K562 (cell line): Measurements from ENCODE around the gene SPRY4.

Experiments used
- CEBPB ChIP-seq: fragments of 450-650 bp; IDR thresholded peaks from 2 replicates; pipeline ENCODE4 v1.6.1; 2016; ENCODE audit warnings: missing genetic modification characterization, missing compliant biosample characterization
- ETV6 ChIP-seq, 3 experiments: fragments of 150-350 bp in 1 of 3; sonication (generic) in 1 of 3; formaldehyde crosslinking in 1 of 3; IDR thresholded peaks; 2 replicates each; pipeline versions ENCODE4 v1.6.1 to v1.8.0; 2014 to 2022; ENCODE audit warnings: borderline replicate concordance in 2 of 3, low read depth in 2 of 3, antibody characterized with exemption in 1 of 3, low read length in 1 of 3, mild to moderate bottlenecking in 1 of 3, missing genetic modification reagents in 1 of 3
- JUND ChIP-seq, 2 experiments: IDR thresholded peaks; 2 replicates in 1 of 2; 3 replicates in 1 of 2; pipeline ENCODE4 v1.6.1; 2011; ENCODE audit warnings: borderline replicate concordance in 2 of 2, low read depth in 2 of 2, low read length in 2 of 2, improper control_type of control experiment in 1 of 2, missing biosample characterization in 1 of 2, missing genetic modification characterization in 1 of 2, missing genetic modification reagents in 1 of 2
- NR4A1 ChIP-seq, 2 experiments: fragments of 250-450 bp in 1 of 2; fragments of 450-650 bp in 1 of 2; sonication (Bioruptor Pico) in 1 of 2; IDR thresholded peaks; 2 replicates each; pipeline versions ENCODE4 v1.4.0 to v1.6.1; 2016 to 2020; ENCODE audit warnings: mild to moderate bottlenecking in 2 of 2, missing compliant biosample characterization in 1 of 2, missing genetic modification characterization in 1 of 2, moderate library complexity in 1 of 2
- PTBP1 ChIP-seq: fragments of 200-400 bp; formaldehyde crosslinking; IDR thresholded peaks from 2 replicates; pipeline ENCODE4 v1.6.1; 2017; ENCODE audit warnings: low read depth, low read length
- TAF1 ChIP-seq: IDR thresholded peaks from 2 replicates; pipeline ENCODE4 v1.6.1; 2011; ENCODE audit warnings: mild to moderate bottlenecking, low read length, moderate library complexity; ENCODE audit not compliant: insufficient read depth, control insufficient read depth, severe bottlenecking; ENCODE audit errors: extremely low read depth
- ZFP30 ChIP-seq: fragments of 250-450 bp; sonication (Bioruptor Pico); IDR thresholded peaks from 2 replicates; pipeline ENCODE4 v1.8.0; 2022; ENCODE audit warnings: moderate library complexity, mild to moderate bottlenecking, inconsistent platforms, borderline replicate concordance
- ZNF436 ChIP-seq: fragments of 250-450, 450-650 bp; sonication (Bioruptor Pico); formaldehyde crosslinking; IDR thresholded peaks from 2 replicates; pipeline ENCODE4 v1.7.0; 2020; ENCODE audit warnings: mild to moderate bottlenecking
- TF ChIP-seq, protein P1 (sequence below), 3 experiments: IDR thresholded peaks in 2 of 3; conservative IDR thresholded peaks in 1 of 3; 2 replicates each; pipeline ENCODE4 v1.5.1; 2011 to 2012; ENCODE audit warnings: low read length in 3 of 3, mild to moderate bottlenecking in 3 of 3, control low read depth in 2 of 3, improper control_type of control experiment in 1 of 3, inconsistent platforms in 1 of 3, low read depth in 1 of 3, mixed read lengths in 1 of 3, moderate library complexity in 1 of 3; ENCODE audit not compliant: insufficient read depth in 2 of 3
- TF ChIP-seq, protein P2 (sequence below), 2 experiments: fragments of 450-650 bp in 1 of 2; sonication (generic) in 1 of 2; formaldehyde crosslinking in 1 of 2; IDR thresholded peaks in 1 of 2; conservative IDR thresholded peaks in 1 of 2; 2 replicates each; pipeline versions ENCODE4 v1.6.1 to v1.8.1; 2016 to 2023; ENCODE audit warnings: mild to moderate bottlenecking in 2 of 2, moderate library complexity in 2 of 2, inconsistent platforms in 1 of 2, missing genetic modification reagents in 1 of 2

DNA sequence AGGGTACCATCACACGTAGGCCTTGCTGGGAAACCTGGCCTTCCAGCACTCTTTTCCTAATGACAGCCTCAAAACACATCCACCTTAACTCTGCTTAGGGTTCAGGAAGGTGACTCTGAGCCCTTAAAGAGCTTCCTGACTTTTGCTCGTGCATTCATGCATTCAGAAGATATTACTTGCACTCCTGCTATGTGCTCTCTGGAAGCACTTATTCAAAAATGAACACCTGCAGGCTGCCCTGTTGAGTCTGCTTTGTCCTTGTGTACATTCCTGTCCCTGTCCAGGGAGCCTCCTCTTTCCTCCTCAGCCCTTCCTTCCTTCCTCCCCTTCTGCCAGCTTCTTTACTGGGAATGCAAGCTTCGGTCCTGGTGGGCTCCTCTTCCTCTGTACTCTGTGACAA, 61.5 kb downstream of the SPRY4 start:
- TF ChIP-seq, protein P1, sequence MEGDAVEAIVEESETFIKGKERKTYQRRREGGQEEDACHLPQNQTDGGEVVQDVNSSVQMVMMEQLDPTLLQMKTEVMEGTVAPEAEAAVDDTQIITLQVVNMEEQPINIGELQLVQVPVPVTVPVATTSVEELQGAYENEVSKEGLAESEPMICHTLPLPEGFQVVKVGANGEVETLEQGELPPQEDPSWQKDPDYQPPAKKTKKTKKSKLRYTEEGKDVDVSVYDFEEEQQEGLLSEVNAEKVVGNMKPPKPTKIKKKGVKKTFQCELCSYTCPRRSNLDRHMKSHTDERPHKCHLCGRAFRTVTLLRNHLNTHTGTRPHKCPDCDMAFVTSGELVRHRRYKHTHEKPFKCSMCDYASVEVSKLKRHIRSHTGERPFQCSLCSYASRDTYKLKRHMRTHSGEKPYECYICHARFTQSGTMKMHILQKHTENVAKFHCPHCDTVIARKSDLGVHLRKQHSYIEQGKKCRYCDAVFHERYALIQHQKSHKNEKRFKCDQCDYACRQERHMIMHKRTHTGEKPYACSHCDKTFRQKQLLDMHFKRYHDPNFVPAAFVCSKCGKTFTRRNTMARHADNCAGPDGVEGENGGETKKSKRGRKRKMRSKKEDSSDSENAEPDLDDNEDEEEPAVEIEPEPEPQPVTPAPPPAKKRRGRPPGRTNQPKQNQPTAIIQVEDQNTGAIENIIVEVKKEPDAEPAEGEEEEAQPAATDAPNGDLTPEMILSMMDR (IDR thresholded peaks at IDR 0.05 in 2 of 3, conservative IDR thresholded peaks at IDR 0.05 in 1 of 3; ENCODE audit: insufficient read depth in 2 of 3, low read depth in 1 of 3, low read length in 3 of 3): no peak
- TF ChIP-seq CEBPB (tag) (no peak), ETV6 (IDR thresholded peaks at IDR 0.05; ENCODE audit: borderline replicate concordance in 1 of 2, low read depth in 2 of 2, low read length in 1 of 2) (no peak), ETV6 (CRISPR knock-in tag; IDR thresholded peaks at IDR 0.05; ENCODE audit: borderline replicate concordance) (no peak), PTBP1 (no peak), TAF1 (no peak), ZNF436 (no peak), JUND (IDR thresholded peaks at IDR 0.05; ENCODE audit: borderline replicate concordance, low read depth, low read length) (no peak), JUND (tag; IDR thresholded peaks at IDR 0.05; ENCODE audit: borderline replicate concordance, low read depth, low read length) (no peak), NR4A1 (CRISPR knock-in tag; IDR thresholded peaks at IDR 0.05) (no peak), NR4A1 (tag; IDR thresholded peaks at IDR 0.05) (no peak), ZFP30 (CRISPR knock-in tag) (no peak)
- TF ChIP-seq, protein P2, sequence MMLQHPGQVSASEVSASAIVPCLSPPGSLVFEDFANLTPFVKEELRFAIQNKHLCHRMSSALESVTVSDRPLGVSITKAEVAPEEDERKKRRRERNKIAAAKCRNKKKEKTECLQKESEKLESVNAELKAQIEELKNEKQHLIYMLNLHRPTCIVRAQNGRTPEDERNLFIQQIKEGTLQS (IDR thresholded peaks at IDR 0.05): no peak
- TF ChIP-seq, protein P2 (CRISPR knock-in tag; conservative IDR thresholded peaks at IDR 0.05): no peak
